Frontal cortex (tissue), 4 donors: Measurements from ENCODE around the gene MEP1B. TPM values are rescaled to one million over a fixed set of nuclear protein-coding genes. Genes with fewer than 3 reads are reported as not detected.

Experiments
- DNase-seq, 2 donors: peaks; one replicate each; pipeline ENCODE4 v3.0.0; 2012; ENCODE audit warnings: low spot score in 2 of 2
- FAIRE-seq: peaks from 2 replicates; lab custom pipeline; 2012; peaks lifted over from hg19 to GRCh38; lab: Jason Lieb, UNC
- small RNA-seq: library from RNA; depleted of rRNA; stranded (forward); fragments of <200 nt; gene quantifications from one replicate; pipeline ENCODE3, GENCODE V24; 2014
- total RNA-seq: library from RNA; depleted of rRNA; stranded (reverse); fragments of >200 nt; gene quantifications from one replicate; pipeline ENCODE4 v1.2.3, GENCODE V29; 2014
- donor health status: control.
- donor health status: control.
- donor health status: control.

Gene MEP1B
- total RNA-seq, 1 donor from 2014 or later: 0.41 TPM

- FAIRE-seq: no peak
These were observed 69.7 kb downstream of the MEP1B start for GRCh38 chr18:32259553-32259952.

GRCh38 chr18:32261003-32261402, 71.2 kb downstream of the MEP1B start:
- DNase-seq (no peak), FAIRE-seq (no peak)

More at GRCh38 chr18:32259553-32259952, 69.7 kb downstream of the MEP1B start:
- DNase-seq: no peak

GRCh38 chr18:32262092-32262491, 72.3 kb downstream of the MEP1B start:
- DNase-seq: no peak
- FAIRE-seq: no peak

- FAIRE-seq (no peak), DNase-seq (no peak)
These were observed 74.6 kb downstream of the MEP1B start for GRCh38 chr18:32264401-32264800.

GRCh38 chr18:32267463-32267862, 77.6 kb downstream of the MEP1B start:
- no peak for FAIRE-seq

More at GRCh38 chr18:32267463-32267862, 77.6 kb downstream of the MEP1B start:
- no peak for DNase-seq

Small RNAs within 50 kb of the gene (small RNA-seq; reads per million reads assigned to genes)
- not detected for gene RF00019
- gene RNA5SP453: not detected

Other genes starting within 250 kb of the MEP1B start
- gene TRAPPC8, start 246.9 kb upstream of the MEP1B start, total RNA-seq: 106 TPM
- 2.0 TPM for gene RNF125, start 171.2 kb upstream of the MEP1B start, total RNA-seq
- 77.9 TPM for gene RNF138, start 98.2 kb upstream of the MEP1B start, total RNA-seq